Measurements from ENCODE around the gene FEM1A.

FEM1A gene

GRCh38 chr19:4759388-4760284, 31.9 kb upstream of the FEM1A start:
- no peak overlapping the region for H2AFZ ChIP-seq (ENCODE audit: low read depth, low read length)
- H3K36me3 ChIP-seq (replicated peaks; ENCODE audit: low read depth, low read length), result no peaks in the 10 kb centered on the region
- no peaks in the 10 kb centered on the region for H3K4me1 ChIP-seq (ENCODE audit: low read length)
- peak overlapping the region; percentile 84 for H3K4me2 ChIP-seq (ENCODE audit: low read length)
- H4K20me1 ChIP-seq (ENCODE audit: insufficient read depth, low read length), result no peaks in the 10 kb centered on the region
- H3K9ac ChIP-seq (ENCODE audit: low read length), result 0 out of 2 replicates have a peak overlapping the region, but pooled peaks have one; percentile 19
- H3K27me3 ChIP-seq (ENCODE audit: low read depth, low read length), result peaks cover 18% of the 10 kb centered on the region; the same call in 1 of the 2 replicates
- H3K9me3 ChIP-seq (ENCODE audit: insufficient read depth, low read length), result no peaks in the 10 kb centered on the region
- H3K27ac ChIP-seq (ENCODE audit: low read length), result no peak overlapping the region
- H3K4me3 ChIP-seq (ENCODE audit: low read length), result peak overlapping the region; percentile 76
- no peak for TF ChIP-seq CTCF (IDR thresholded peaks at IDR 0.05; ENCODE audit: low read depth, low read length)
- no peaks in the 10 kb centered on the region for H3K79me2 ChIP-seq (ENCODE audit: low read length)

GRCh38 chr19:4760285-4760650, 31.3 kb upstream of the FEM1A start:
- H3K9ac ChIP-seq (ENCODE audit: low read length), result 0 out of 2 replicates have a peak overlapping the region, but pooled peaks have one; percentile 19
- no peak overlapping the region for H3K27ac ChIP-seq (ENCODE audit: low read length)
- H3K79me2 ChIP-seq (ENCODE audit: low read length), result no peaks in the 10 kb centered on the region
- peak overlapping the region; percentile 84 for H3K4me2 ChIP-seq (ENCODE audit: low read length)
- peaks cover 18% of the 10 kb centered on the region; the same call in 1 of the 2 replicates for H3K27me3 ChIP-seq (ENCODE audit: low read depth, low read length)
- no peaks in the 10 kb centered on the region for H3K36me3 ChIP-seq (replicated peaks; ENCODE audit: low read depth, low read length)
- H3K9me3 ChIP-seq (ENCODE audit: insufficient read depth, low read length), result no peaks in the 10 kb centered on the region
- H3K4me1 ChIP-seq (ENCODE audit: low read length), result no peaks in the 10 kb centered on the region
- H3K4me3 ChIP-seq (ENCODE audit: low read length), result peak overlapping the region; percentile 76
- H2AFZ ChIP-seq (ENCODE audit: low read depth, low read length), result no peak overlapping the region
- TF ChIP-seq CTCF (IDR thresholded peaks at IDR 0.05; ENCODE audit: low read depth, low read length), result no peak
- no peaks in the 10 kb centered on the region for H4K20me1 ChIP-seq (ENCODE audit: insufficient read depth, low read length)

GRCh38 chr19:4763021-4763420, 28.5 kb upstream of the FEM1A start:
- TF ChIP-seq CTCF (IDR thresholded peaks at IDR 0.05; ENCODE audit: low read depth, low read length) (no peak), EZH2phosphoT487 (IDR thresholded peaks at IDR 0.05; ENCODE audit: low read depth) (no peak)
- Histone ChIP-seq H3K9me3 (ENCODE audit: insufficient read depth, low read length) (no peaks in the 10 kb centered on the region), H3K79me2 (ENCODE audit: low read length) (no peaks in the 10 kb centered on the region), H3K9ac (ENCODE audit: low read length) (no peak overlapping the region), H3K27ac (ENCODE audit: low read length) (no peak overlapping the region), H3K36me3 (replicated peaks; ENCODE audit: low read depth, low read length) (no peaks in the 10 kb centered on the region), H2AFZ (ENCODE audit: low read depth, low read length) (no peak overlapping the region), H3K27me3 (ENCODE audit: low read depth, low read length) (peaks cover 18% of the 10 kb centered on the region; the same call in 1 of the 2 replicates), H3K4me3 (ENCODE audit: low read length) (no peak overlapping the region), H3K4me2 (ENCODE audit: low read length) (no peak overlapping the region), H3K4me1 (ENCODE audit: low read length) (no peaks in the 10 kb centered on the region), H4K20me1 (ENCODE audit: insufficient read depth, low read length) (no peaks in the 10 kb centered on the region)

- Histone ChIP-seq H3K27me3 (ENCODE audit: low read depth, low read length) (peaks cover 16% of the 10 kb centered on the region; the same call in 1 of the 2 replicates), H2AFZ (ENCODE audit: low read depth, low read length) (no peak overlapping the region), H3K36me3 (replicated peaks; ENCODE audit: low read depth, low read length) (no peaks in the 10 kb centered on the region), H3K27ac (ENCODE audit: low read length) (no peak overlapping the region), H3K9ac (ENCODE audit: low read length) (no peak overlapping the region), H3K9me3 (ENCODE audit: insufficient read depth, low read length) (no peaks in the 10 kb centered on the region), H4K20me1 (ENCODE audit: insufficient read depth, low read length) (peaks cover 4% of the 10 kb centered on the region; the same call in 1 of the 2 replicates), H3K4me3 (ENCODE audit: low read length) (no peak overlapping the region), H3K4me1 (ENCODE audit: low read length) (no peaks in the 10 kb centered on the region), H3K4me2 (ENCODE audit: low read length) (no peak overlapping the region), H3K79me2 (ENCODE audit: low read length) (no peaks in the 10 kb centered on the region)
- no peak for TF ChIP-seq EZH2phosphoT487 (IDR thresholded peaks at IDR 0.05; ENCODE audit: low read depth)
- no peak for TF ChIP-seq CTCF (IDR thresholded peaks at IDR 0.05; ENCODE audit: low read depth, low read length)
Measured at GRCh38 chr19:4764393-4764660, 27.2 kb upstream of the FEM1A start.

All from OCI-LY3 (cell line).